ENCODE results near the gene CLRN2.
"Not testable (repeated sequence)": the region's sequence is repeated elsewhere in the genome, so short reads cannot be mapped to it uniquely, and the experiment has no call there.

CLRN2 gene

DNA sequence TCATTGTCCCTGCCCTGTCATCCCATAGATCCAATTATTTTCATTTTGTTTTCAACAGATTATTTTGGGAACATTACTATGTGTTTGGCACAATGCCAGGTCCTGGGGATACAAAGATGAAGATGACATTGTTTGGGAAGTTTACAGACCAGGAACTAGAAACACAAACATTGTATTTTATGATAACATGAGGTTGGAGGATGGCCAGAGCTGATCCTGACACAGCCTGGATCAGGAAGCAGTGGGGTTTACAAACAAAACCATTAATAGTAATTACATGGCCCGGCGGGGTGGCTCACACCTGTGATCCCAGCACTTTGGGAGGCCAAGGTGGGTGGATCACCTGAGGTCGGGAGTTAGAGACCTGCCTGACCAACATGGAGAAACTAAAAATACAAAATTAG is 29.9 kb downstream of the CLRN2 start:
- DNase-seq (ENCODE audit: low read depth, low spot score) = no peak

GRCh38 chr4:17545374-17546140 is 30.6 kb downstream of the CLRN2 start:
- DNase-seq (ENCODE audit: low read depth, low spot score) = no peak

DNA sequence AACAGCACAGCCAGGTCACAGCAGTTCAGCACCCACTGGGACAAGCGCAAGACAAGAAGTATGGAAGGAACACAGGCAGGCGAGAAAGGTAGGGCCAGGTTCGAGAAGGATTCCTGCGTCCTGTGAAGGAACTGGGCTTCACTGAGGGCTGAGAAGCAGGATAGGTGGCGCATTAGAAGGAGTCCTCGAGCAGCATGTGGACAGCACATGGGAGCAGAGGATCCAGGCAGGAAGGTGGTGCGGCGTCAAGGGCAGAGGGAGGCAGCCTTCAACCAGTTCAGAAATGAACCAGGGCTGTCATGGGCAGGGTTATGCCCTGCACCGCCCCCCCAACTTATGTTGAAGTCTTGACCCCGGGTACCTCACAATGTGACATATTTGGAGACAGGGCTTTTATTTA is 31.3 kb downstream of the CLRN2 start:
- DNase-seq (ENCODE audit: low read depth, low spot score) = no peak

DNA sequence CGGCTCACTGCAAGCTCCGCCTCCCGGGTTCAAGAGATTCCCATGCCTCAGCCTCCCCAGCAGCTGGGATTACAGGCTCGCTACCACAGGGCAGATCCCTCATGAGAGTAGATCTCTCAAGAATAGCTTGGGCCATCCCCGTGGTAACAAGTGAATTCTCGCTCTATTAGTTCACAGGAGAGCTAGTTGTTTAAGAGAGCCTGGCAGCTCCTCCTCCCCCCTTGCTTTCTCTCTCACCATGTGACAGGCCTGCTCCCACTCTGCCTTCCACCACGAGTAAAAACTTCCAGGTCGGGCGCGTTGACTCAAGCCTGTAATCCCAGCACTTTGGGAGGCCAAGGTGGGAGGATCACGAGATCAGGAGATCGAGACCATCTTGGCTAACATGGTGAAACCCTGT is 31.7 kb downstream of the CLRN2 start:
- no peak for DNase-seq (ENCODE audit: low read depth, low spot score)

GRCh38 chr4:17550549-17550948 is 35.6 kb downstream of the CLRN2 start:
- DNase-seq (ENCODE audit: low read depth, low spot score) = no peak

GRCh38 chr4:17552427-17552826 is 37.5 kb downstream of the CLRN2 start:
- DNase-seq (ENCODE audit: low read depth, low spot score) = no peak

DNA sequence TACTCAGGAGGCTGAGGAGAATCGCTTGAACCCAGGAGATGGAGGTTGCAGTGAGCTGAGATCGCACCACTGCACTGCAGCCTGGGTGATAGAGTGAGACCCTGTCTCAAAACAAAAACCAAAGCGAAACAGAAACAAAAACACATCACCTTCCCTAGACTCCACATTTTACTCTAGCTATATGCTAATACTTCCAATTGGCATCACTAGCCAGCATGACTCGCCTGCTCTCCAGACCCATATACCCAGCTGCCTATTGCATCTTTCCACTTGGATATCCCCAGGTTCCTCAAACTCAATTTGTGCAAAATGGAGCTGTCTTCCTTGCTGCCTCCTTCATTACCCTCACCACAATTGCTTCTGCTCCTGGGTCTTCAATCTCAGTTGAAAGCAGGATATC is 39.6 kb downstream of the CLRN2 start:
- no peak for DNase-seq (ENCODE audit: low read depth, low spot score)

- no peak for DNase-seq (ENCODE audit: low read depth, low spot score)
These were observed 41.5 kb downstream of the CLRN2 start for GRCh38 chr4:17556498-17556897.

DNA sequence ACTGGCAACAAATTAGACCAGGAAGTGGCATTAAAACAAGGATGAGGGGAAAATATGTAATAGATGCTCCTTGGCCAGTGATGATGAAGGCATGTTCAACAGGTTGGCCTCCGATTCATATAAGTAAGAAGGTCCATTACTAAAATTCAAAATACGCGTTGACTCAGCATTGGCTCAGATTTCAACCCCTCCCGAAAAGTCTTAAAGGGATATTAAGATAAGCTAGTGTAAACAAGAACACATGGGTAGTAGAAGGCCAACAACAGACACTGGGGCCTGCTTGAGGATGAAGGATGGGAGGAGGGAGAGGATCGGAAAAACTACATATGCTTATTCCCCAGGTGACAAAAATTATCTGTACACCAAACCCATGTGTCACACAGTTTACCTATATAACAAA is 42.9 kb downstream of the CLRN2 start:
- no peak for DNase-seq (ENCODE audit: low read depth, low spot score)

DNA sequence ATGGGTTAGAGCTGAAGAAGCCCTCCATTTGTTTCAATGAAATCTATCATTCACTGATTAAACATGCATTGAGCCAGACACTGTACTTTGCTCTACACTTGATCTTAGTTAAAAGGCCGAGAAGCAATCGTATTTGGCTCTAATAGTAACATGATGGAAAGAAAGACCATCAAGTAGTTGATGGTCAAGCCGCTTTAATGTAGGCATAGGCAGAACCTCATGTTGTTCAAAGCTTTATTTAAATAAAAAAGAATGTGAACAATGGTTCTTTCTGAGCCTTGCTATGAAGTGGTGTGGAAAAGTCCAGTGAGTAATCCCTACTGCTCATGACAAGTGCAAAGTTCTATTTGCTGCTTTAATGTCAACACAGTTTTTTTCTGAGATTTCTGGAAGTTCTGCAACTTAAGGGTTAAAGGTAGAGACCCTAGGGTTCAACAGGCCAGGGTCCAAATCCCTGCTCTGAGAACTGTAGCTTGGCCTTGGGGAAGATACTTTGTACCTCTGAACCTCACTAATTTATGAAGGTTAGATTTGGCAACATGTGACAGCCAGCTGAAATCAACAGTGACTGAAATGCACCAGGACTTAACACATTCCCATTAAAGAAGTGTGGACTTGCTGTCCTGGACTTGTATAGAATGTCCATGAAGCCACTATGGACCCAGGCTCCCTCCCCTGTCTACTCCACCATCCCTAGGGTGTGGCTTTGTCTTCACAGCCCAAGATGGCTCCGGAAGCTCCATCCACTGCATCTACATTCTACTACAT is 44.2 kb downstream of the CLRN2 start:
- no peak for DNase-seq (ENCODE audit: low read depth, low spot score)

DNA sequence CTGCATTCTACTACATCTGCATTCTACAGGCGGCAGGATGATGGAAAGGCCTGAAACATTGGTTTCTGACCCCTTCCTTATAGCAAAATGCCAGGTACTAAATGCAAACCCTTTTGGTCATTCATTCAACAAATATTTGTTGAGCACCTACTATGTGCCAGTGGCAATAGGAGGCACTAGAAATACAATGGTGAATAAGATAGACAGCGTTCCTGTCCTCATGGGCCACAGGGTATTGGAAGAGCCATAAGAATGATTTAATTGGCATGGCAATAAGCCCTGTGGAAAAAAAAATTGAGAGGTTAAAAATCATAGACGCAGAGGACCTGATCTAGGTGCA is 44.7 kb downstream of the CLRN2 start:
- DNase-seq (ENCODE audit: low read depth, low spot score) = no peak

GRCh38 chr4:17560065-17560673 is 45.2 kb downstream of the CLRN2 start:
- no peak for DNase-seq (ENCODE audit: low read depth, low spot score)

DNA sequence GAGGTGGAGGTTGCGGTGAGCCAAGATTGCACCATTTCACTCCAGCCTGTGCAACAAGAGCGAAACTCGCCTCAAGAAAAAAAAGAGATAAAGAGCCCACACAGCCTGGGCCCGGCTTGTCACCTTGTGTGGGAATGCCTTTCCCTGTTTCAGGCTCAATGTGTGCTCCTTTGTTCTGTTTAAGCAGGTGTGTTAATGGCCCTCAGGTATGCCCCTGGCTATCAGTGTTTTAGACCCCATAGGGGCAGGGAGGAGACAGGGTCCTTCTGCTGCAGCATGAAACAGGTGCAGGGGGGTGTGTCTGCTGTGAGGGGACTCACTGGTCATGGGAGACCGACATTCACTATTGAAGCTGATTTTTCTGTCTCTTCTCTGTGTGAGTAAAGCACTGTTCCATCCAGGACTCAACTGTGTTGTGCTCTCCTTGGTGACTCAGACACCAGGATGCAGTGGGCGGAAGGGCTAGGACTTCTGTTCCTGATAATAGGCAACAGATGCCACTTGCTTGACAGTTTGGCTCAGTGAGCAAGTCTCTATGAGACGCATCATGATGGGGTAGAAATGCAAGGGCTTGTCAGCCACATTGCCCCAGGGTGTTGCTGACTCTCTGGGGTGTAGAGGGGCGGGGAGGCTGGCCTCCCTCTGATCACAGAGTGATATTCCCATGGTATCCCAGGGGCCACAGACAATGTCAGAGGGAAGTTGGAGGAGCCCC is 46.4 kb downstream of the CLRN2 start:
- DNase-seq (ENCODE audit: low read depth, low spot score) = no peak

- no peak for DNase-seq (ENCODE audit: low read depth, low spot score)
These were observed 47.2 kb downstream of the CLRN2 start for GRCh38 chr4:17562157-17562556.

DNA sequence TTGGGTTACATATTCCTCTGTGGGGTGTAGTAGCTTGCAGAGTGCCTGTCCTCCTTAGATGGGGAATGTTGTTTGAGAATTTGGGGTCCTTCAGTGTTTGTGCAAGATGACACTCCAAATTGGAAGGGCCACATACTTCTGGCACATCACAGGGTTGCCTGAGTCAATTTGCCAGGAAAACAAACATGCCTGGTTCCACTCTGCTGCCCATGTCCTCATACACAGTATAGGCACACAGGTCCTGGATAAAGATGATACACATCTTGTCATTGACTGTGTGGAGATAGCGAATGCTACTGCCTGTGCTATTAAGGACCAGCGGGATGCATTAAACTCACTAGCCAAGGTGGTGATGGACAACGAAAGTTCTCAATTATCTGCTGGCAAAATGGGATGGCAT is 50.9 kb downstream of the CLRN2 start:
- no peak for DNase-seq (ENCODE audit: low read depth, low spot score)

DNA sequence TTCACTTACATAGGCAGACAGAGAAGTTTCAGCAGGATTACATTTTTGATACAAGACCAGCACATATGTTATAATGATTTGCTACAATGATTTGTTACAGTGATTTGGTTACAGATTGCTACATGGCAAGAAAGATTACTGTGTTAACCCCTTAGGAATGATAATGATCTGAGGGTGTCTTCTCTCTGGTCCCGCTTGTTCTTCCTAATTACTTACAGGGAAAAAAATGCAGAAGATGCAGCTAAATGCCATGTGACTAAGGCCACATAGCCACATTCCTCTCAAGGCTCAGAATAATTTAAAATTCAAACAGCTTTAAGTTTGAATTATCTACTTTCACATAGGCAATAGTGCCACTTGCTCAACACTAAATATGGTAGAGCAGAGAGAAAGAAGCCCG is 52.3 kb downstream of the CLRN2 start:
- no peak for DNase-seq (ENCODE audit: low read depth, low spot score)

GRCh38 chr4:17574206-17574605 is 59.2 kb downstream of the CLRN2 start:
- DNase-seq (ENCODE audit: low read depth, low spot score) = no peak

- not testable (repeated sequence) for DNase-seq (ENCODE audit: low read depth, low spot score)
These were observed 60.2 kb downstream of the CLRN2 start for GRCh38 chr4:17575177-17575576.
